Thoracic aorta (tissue), 2 donors: ENCODE results near the gene ZNF638. TPM values are rescaled to one million over a fixed set of nuclear protein-coding genes. Genes with fewer than 3 reads are reported as not detected.

Experiments used
- ATAC-seq: fragments of 150-250 bp; one replicate; pipeline ENCODE4 v1.8.0; 2017; ENCODE audit warnings: low read depth; ENCODE audit not compliant: insufficient number of reproducible peaks, low FRiP score
- DNase-seq: peaks from one replicate; pipeline ENCODE4 v3.0.0-alpha.2; 2020; ENCODE audit warnings: low spot score
- H3K27ac ChIP-seq, 2 donors: fragments of 200-600 bp; sonication (generic); 1 replicate in 1 of 2; 2 replicates in 1 of 2; pipeline ENCODE4 v1.5.1; 2016; ENCODE audit warnings: mild to moderate bottlenecking in 2 of 2, moderate library complexity in 2 of 2
- H3K27me3 ChIP-seq: fragments of 200-600 bp; sonication (generic); replicated peaks from 2 replicates; pipeline ENCODE4 v1.6.0; 2016; ENCODE audit warnings: mild to moderate bottlenecking; ENCODE audit not compliant: insufficient read depth
- H3K36me3 ChIP-seq: fragments of 200-600 bp; sonication (generic); one replicate; pipeline ENCODE4 v1.5.1; 2016
- H3K4me1 ChIP-seq, 2 donors: fragments of 200-600 bp; sonication (generic); 1 replicate in 1 of 2; 2 replicates in 1 of 2; pipeline versions ENCODE4 v1.5.1 to v1.6.0; 2016; ENCODE audit warnings: low read depth in 2 of 2, mild to moderate bottlenecking in 1 of 2; ENCODE audit not compliant: control insufficient read depth in 1 of 2
- H3K4me3 ChIP-seq: fragments of 200-600 bp; sonication (generic); 2 replicates; pipeline ENCODE4 v1.5.1; 2016; ENCODE audit warnings: mild to moderate bottlenecking
- H3K9me3 ChIP-seq: fragments of 200-600 bp; sonication (generic); 2 replicates; pipeline ENCODE4 v1.5.1; 2016
- total RNA-seq, 2 donors: library from RNA; depleted of rRNA; stranded (reverse); fragments of >200 nt; gene quantifications; one replicate each; pipeline versions ENCODE4 v1.1.0 to v1.2.3, GENCODE V29; 2016
- TF ChIP-seq, protein P1 (sequence below): fragments of 200-600 bp; sonication (generic); IDR thresholded peaks from one replicate; pipeline ENCODE4 v1.5.1; 2019; ENCODE audit warnings: antibody characterized with exemption

Gene ZNF638
- total RNA-seq, 2 donors from 2014 or later, result 162 to 230 TPM

DNA sequence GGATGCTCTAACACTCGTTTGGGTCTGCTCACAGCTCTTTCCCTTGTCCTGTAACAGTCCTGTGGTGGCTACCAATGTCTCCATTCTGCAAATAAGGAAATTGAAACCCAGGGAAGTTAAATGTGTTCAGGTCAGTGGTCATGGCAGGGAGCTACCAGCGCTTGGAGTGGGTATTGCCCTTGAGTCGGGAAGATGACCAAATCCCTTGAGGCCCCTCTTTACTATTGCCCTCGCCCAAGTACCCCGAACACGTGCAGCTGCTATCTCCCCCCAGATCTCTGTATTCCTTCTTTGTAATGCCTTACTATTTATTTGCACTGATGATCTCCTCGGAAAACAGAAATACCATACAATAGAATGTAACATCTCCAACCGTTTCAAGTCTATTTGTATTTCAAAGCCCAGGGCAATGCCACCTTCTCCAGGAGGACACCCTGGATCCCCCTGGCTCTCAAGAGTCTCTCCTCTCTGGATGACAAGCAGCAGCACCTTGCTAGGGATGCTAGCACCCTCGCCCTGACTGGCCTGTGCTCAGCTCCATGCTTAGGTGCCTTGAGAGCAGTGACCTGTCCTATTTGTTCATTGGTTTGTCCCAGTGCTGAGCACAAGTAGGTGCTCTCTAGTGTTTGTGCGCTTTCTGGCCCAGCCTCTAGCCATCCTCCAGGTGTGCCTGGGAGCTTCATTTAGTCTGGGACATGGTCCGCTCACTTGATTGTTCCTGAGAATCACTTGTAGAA is 136.9 kb downstream of the ZNF638 start:
- no peak overlapping the region for H3K27ac ChIP-seq
- H3K27me3 ChIP-seq, result no peaks in the 10 kb centered on the region
- H3K36me3 ChIP-seq, result no peaks in the 10 kb centered on the region
- no peak overlapping the region for H3K4me3 ChIP-seq
- peaks cover 4 to 5% of the 10 kb centered on the region in 2 donors for H3K4me1 ChIP-seq
- ATAC-seq (no peak), DNase-seq (no peak)
- H3K9me3 ChIP-seq, result no peaks in the 10 kb centered on the region
- TF ChIP-seq, protein P1, sequence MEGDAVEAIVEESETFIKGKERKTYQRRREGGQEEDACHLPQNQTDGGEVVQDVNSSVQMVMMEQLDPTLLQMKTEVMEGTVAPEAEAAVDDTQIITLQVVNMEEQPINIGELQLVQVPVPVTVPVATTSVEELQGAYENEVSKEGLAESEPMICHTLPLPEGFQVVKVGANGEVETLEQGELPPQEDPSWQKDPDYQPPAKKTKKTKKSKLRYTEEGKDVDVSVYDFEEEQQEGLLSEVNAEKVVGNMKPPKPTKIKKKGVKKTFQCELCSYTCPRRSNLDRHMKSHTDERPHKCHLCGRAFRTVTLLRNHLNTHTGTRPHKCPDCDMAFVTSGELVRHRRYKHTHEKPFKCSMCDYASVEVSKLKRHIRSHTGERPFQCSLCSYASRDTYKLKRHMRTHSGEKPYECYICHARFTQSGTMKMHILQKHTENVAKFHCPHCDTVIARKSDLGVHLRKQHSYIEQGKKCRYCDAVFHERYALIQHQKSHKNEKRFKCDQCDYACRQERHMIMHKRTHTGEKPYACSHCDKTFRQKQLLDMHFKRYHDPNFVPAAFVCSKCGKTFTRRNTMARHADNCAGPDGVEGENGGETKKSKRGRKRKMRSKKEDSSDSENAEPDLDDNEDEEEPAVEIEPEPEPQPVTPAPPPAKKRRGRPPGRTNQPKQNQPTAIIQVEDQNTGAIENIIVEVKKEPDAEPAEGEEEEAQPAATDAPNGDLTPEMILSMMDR, result no peak

DNA sequence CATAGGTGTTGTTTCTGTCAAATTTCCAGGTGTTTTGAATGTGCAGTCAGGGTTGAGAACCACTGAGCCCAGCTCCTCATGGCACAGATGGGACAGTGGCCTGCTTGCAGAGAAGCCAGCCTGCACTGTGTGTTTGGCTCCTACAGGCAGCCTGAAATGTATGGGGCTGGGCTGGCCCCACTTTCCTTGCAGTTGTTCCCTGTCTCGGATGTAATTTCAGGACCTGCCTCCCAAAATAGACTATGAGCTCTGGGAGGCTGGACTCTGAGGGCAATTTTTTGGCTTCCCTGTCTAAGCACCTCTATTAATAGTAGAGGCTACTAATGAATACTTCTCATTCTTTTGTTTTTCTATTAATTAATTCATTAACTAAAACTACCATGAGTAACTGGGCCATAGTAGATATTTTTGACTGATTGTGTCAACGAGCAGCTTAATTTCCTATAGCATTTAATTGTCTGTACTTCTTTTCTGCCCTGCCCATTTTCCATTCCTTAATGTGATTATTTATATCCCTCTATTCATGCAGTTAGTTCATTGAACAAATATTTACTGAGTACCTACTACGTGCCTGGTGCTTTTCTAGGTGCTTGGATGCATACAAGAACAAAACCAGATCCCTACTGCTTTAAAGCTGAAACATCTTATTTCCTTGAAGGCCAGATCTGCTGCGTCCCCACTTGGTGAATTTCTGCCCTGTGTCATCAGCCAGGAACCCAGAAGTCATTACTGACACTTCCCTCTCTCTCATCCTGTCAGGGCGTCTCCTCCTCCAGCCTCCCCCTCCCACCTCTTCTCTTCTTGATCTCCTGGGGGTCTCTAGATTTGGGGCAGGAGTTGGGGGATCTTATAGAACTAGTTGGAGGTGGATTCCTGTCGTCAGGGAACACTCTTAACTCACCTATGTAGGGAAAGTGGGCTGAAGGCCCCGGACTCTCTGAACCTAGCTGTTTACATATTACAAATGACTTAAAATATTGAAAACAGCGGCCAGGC is 138.1 kb downstream of the ZNF638 start:
- Histone ChIP-seq H3K4me3 (no peak overlapping the region), H3K27me3 (no peaks in the 10 kb centered on the region), H3K9me3 (no peaks in the 10 kb centered on the region), H3K4me1 (peaks cover 4 to 5% of the 10 kb centered on the region in 2 donors), H3K36me3 (no peaks in the 10 kb centered on the region), H3K27ac (no peak overlapping the region)
- DNase-seq, result no peak
- TF ChIP-seq, protein P1, result no peak
- ATAC-seq, result no peak

DNA sequence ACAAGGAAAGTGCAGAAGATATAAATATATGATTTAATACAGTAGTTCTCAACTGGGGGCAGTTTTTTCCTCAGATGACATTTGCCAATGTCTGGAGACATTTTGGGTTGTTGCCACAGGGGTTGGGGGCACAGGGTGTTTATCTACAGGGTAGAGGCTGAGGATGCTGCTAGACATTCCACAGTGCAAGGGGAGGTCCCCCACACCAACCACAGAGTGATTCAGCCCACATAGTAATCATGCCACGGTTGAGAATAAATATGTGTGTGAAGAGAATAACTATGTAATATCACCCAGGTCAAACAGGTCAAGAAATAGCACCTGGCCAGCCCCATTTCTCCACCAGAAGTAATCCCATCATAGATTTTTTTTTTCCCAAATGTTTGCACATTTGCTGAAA is 139.7 kb downstream of the ZNF638 start:
- Histone ChIP-seq H3K36me3 (no peaks in the 10 kb centered on the region), H3K27ac (no peak overlapping the region), H3K9me3 (no peaks in the 10 kb centered on the region), H3K4me1 (peaks cover 4 to 5% of the 10 kb centered on the region in 2 donors), H3K4me3 (no peak overlapping the region), H3K27me3 (no peaks in the 10 kb centered on the region)
- ATAC-seq (no peak), DNase-seq (no peak)
- TF ChIP-seq, protein P1, result no peak

DNA sequence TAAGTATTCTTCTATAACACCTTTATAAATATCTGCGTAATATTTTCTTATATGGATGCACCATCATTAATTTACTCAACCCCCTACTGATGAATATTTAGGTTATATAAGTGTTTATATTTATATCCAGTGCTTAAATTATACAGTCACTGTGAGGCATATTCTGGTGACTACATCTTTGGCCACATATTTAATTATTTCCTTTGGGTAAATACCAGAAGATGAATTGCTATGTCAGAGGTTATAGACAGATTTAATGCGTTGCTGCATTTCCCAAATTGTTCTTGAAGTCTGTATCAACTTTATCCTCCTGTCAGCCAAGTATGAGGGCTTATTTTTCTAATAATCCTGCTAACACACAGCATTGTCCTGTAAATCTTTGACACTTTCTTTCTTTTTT is 140.4 kb downstream of the ZNF638 start:
- no peak overlapping the region for H3K4me3 ChIP-seq
- no peaks in the 10 kb centered on the region for H3K9me3 ChIP-seq
- H3K27me3 ChIP-seq, result no peaks in the 10 kb centered on the region
- peaks cover 4 to 5% of the 10 kb centered on the region in 2 donors for H3K4me1 ChIP-seq
- H3K27ac ChIP-seq, result no peak overlapping the region
- no peaks in the 10 kb centered on the region for H3K36me3 ChIP-seq
- no peak for DNase-seq
- ATAC-seq, result no peak
- TF ChIP-seq, protein P1, result no peak
